SW480 (cell line): ENCODE measurements around the gene EEFSEC.

Experiments used
- DNase-seq: peaks from one replicate; pipeline ENCODE4 v3.0.0-alpha.2; 2016; ENCODE audit warnings: low spot score

The EEFSEC gene

GRCh38 chr3:128334766-128335165, 181.5 kb downstream of the EEFSEC start:
- DNase-seq: no peak

- no peak for DNase-seq
Observed at GRCh38 chr3:128335621-128336296, 182.5 kb downstream of the EEFSEC start.

GRCh38 chr3:128336337-128337156, 183.3 kb downstream of the EEFSEC start:
- DNase-seq: no peak

- no peak for DNase-seq
Observed at GRCh38 chr3:128337305-128337704, 184.0 kb downstream of the EEFSEC start.

- DNase-seq: no peak
Observed at GRCh38 chr3:128338536-128339330, 185.5 kb downstream of the EEFSEC start.

GRCh38 chr3:128339491-128340012, 186.3 kb downstream of the EEFSEC start:
- no peak for DNase-seq

GRCh38 chr3:128340198-128340903, 187.1 kb downstream of the EEFSEC start:
- no peak for DNase-seq

- no peak for DNase-seq
Observed at GRCh38 chr3:128340904-128341555, 187.7 kb downstream of the EEFSEC start.

GRCh38 chr3:128341659-128342395, 188.5 kb downstream of the EEFSEC start:
- DNase-seq: no peak

- DNase-seq: no peak
Observed at GRCh38 chr3:128342701-128343180, 189.5 kb downstream of the EEFSEC start.

- peak; percentile 8 for DNase-seq
Observed at GRCh38 chr3:128343287-128344051, 190.2 kb downstream of the EEFSEC start.

GRCh38 chr3:128344052-128344735, 190.9 kb downstream of the EEFSEC start:
- DNase-seq: no peak

GRCh38 chr3:128345196-128345595, 191.9 kb downstream of the EEFSEC start:
- no peak for DNase-seq

- DNase-seq: no peak
Observed at GRCh38 chr3:128346562-128346961, 193.3 kb downstream of the EEFSEC start.

- no peak for DNase-seq
Observed at GRCh38 chr3:128347282-128347681, 194.0 kb downstream of the EEFSEC start.

GRCh38 chr3:128348075-128348474, 194.8 kb downstream of the EEFSEC start:
- no peak for DNase-seq

GRCh38 chr3:128348805-128349531, 195.7 kb downstream of the EEFSEC start:
- DNase-seq: no peak

- DNase-seq: no peak
Observed at GRCh38 chr3:128349963-128350599, 196.8 kb downstream of the EEFSEC start.
